Keratinocyte (primary cell): ENCODE measurements around the gene WBP1.

Experiments
- EZH2 ChIP-seq: IDR thresholded peaks from one replicate; pipeline ENCODE4 v1.6.1; 2012; ENCODE audit warnings: inconsistent platforms, mild to moderate bottlenecking, low read length, moderate library complexity
- TF ChIP-seq, protein P1 (sequence below), 3 experiments: IDR thresholded peaks in 1 of 3; conservative IDR thresholded peaks in 1 of 3; optimal IDR thresholded peaks in 1 of 3; 2 replicates in 2 of 3; 3 replicates in 1 of 3; pipeline versions ENCODE3 to v1.5.1; 2011; ENCODE audit warnings: low read length in 3 of 3, mild to moderate bottlenecking in 3 of 3, moderate library complexity in 2 of 3, control low read depth in 1 of 3, inconsistent platforms in 1 of 3; ENCODE audit not compliant: insufficient read depth in 2 of 3; ENCODE audit errors: extremely low read depth in 1 of 3

DNA sequence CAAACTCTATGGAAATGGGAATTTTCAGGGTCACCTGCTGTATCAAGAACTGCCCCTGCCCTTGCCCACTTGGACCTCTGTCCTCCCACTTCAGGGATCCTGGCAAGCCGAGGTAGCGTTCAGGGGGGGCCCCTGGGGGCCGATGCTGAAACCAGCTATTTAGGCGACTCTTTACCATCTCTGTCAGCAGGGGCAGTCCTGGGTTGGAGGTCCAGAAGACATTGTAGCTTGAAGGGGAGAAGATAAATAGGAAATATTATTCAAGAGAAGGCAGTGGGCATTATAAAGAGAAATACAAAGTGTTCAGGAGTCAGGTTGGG, 4.5 kb downstream of the WBP1 start:
- TF ChIP-seq, protein P1, sequence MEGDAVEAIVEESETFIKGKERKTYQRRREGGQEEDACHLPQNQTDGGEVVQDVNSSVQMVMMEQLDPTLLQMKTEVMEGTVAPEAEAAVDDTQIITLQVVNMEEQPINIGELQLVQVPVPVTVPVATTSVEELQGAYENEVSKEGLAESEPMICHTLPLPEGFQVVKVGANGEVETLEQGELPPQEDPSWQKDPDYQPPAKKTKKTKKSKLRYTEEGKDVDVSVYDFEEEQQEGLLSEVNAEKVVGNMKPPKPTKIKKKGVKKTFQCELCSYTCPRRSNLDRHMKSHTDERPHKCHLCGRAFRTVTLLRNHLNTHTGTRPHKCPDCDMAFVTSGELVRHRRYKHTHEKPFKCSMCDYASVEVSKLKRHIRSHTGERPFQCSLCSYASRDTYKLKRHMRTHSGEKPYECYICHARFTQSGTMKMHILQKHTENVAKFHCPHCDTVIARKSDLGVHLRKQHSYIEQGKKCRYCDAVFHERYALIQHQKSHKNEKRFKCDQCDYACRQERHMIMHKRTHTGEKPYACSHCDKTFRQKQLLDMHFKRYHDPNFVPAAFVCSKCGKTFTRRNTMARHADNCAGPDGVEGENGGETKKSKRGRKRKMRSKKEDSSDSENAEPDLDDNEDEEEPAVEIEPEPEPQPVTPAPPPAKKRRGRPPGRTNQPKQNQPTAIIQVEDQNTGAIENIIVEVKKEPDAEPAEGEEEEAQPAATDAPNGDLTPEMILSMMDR (optimal IDR thresholded peaks at IDR 0.05 in 1 of 3, IDR thresholded peaks at IDR 0.05 in 1 of 3, conservative IDR thresholded peaks at IDR 0.05 in 1 of 3; ENCODE audit: extremely low read depth in 1 of 3, insufficient read depth in 2 of 3, low read length in 3 of 3) = no peak
- no peak for TF ChIP-seq EZH2
